Cardiac muscle cell (in vitro differentiated cells and primary cell): ENCODE data around the gene ZNF580. TPM values are rescaled to one million over a fixed set of nuclear protein-coding genes. Genes with fewer than 3 reads are reported as not detected.

Experiments used
- DNase-seq, 2 donors: peaks; one replicate each; pipeline versions ENCODE4 v3.0.0 to v3.0.0-alpha.2; 2010 to 2017; ENCODE audit warnings: low read depth in 1 of 2, low spot score in 1 of 2
- H3K27ac ChIP-seq: fragments of 200-600 bp; sonication (generic); 2 replicates; pipeline ENCODE4 v1.5.1; 2016
- H3K27me3 ChIP-seq: fragments of 200-600 bp; sonication (generic); 2 replicates; pipeline ENCODE4 v1.6.0; 2016; ENCODE audit warnings: control low read depth
- H3K36me3 ChIP-seq: fragments of 200-600 bp; sonication (generic); 2 replicates; pipeline ENCODE4 v1.5.1; 2016; ENCODE audit warnings: control low read depth
- H3K4me1 ChIP-seq: fragments of 200-600 bp; sonication (generic); 2 replicates; pipeline ENCODE4 v1.8.1; 2017; ENCODE audit warnings: low read depth, mild to moderate bottlenecking, mixed run types
- H3K4me3 ChIP-seq: fragments of 200-600 bp; sonication (generic); 2 replicates; pipeline ENCODE4 v1.5.1; 2016; ENCODE audit warnings: mild to moderate bottlenecking
- H3K9me3 ChIP-seq: fragments of 200-600 bp; sonication (generic); 2 replicates; pipeline ENCODE4 v1.5.1; 2017; ENCODE audit warnings: low read depth, mild to moderate bottlenecking, control low read depth
- polyA plus RNA-seq: library from polyadenylated mRNA; unstranded; fragments of >200 nt; fragmentation: Nextera tagmentation; extraction: Ambion mirVana; gene quantifications from 2 replicates; pipeline ENCODE4 v1.2.1, GENCODE V29; 2016
- total RNA-seq: library from RNA; depleted of rRNA; stranded (reverse); fragments of >200 nt; gene quantifications from 2 replicates; pipeline ENCODE4 v1.2.3, GENCODE V29; 2016
- TF ChIP-seq, protein P1 (sequence below): IDR thresholded peaks from 2 replicates; pipeline ENCODE4 v1.5.1; 2012; ENCODE audit warnings: low read depth, mild to moderate bottlenecking, low read length

Gene ZNF580
- total and polyA plus RNA-seq, 2 experiments from 2014 or later = 78.4 to 124 TPM

DNA sequence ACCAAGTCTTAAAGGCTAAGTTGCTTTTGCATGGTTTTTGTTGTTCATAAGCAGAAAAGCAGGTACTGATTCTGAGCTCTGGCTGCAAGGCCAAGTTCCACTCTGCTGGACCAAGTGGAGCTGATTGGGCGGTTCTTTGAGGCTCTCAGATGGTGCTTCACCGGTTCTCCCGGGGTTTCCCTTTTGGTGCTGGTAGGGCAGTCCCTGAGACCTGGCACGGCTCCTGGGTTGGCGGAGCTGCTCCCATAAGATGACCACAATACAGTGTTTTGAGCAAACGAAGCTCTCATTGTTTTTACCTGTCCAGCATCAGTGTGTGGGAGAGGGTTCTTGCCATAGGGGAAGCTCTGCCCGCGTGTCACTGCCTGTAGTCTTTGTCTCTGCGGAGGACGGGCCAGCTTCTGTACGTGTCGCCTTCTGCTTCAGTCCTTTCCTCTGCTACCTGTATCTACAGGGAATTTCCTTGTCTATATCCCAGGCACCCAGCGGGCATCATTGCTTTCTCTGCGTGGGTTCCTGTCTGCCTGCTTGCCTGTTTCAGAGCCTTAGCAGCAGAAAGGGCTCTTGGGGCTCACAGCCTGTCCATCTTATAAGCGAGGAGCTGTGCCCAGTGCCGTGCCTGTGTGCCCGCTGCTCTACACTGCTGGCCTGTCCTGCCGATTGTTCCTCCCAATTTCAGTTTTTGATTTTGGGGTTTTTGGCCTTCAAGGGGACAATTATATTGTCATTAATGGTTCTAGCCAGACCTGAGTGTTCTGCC lies 16.4 kb downstream of the ZNF580 start:
- peak in 1 of 2 donors; percentile 13 for DNase-seq
- Histone ChIP-seq H3K9me3 (no peaks in the 10 kb centered on the region), H3K36me3 (peaks cover 5% of the 10 kb centered on the region), H3K4me3 (no peak overlapping the region), H3K27ac (no peak overlapping the region), H3K4me1 (peaks cover 13% of the 10 kb centered on the region), H3K27me3 (no peaks in the 10 kb centered on the region)
- TF ChIP-seq, protein P1, sequence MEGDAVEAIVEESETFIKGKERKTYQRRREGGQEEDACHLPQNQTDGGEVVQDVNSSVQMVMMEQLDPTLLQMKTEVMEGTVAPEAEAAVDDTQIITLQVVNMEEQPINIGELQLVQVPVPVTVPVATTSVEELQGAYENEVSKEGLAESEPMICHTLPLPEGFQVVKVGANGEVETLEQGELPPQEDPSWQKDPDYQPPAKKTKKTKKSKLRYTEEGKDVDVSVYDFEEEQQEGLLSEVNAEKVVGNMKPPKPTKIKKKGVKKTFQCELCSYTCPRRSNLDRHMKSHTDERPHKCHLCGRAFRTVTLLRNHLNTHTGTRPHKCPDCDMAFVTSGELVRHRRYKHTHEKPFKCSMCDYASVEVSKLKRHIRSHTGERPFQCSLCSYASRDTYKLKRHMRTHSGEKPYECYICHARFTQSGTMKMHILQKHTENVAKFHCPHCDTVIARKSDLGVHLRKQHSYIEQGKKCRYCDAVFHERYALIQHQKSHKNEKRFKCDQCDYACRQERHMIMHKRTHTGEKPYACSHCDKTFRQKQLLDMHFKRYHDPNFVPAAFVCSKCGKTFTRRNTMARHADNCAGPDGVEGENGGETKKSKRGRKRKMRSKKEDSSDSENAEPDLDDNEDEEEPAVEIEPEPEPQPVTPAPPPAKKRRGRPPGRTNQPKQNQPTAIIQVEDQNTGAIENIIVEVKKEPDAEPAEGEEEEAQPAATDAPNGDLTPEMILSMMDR = no peak

DNA sequence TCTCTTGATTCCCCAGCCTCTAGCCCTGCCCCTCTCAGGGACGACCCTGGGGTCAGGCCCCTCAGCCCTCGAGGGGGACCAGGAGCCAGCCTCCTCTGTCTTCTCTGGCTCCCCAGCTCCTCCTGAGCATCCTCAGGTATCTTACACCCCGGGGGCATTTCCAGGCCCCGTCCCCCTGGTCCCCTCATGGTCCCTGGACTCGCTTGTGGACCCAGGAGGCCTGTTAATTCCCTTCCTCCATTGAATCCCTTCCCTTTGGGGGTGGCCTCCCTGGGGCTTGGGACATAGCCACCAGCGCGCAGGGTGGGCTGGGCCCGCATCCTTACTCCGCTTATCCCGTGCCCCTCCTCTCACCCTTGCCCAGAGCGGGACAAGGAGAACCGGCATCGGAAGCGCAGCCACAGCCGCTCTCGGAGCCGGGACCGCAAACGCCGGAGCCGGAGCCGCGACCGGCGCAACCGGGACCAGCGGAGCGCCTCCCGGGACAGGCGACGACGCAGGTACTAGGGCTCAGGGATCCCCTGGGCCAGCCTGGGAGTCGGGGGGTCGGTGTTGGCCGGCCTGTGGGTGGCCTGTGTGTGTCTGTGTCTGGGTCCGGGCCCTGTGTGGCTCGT lies 18.2 kb downstream of the ZNF580 start:
- Histone ChIP-seq H3K27ac (no peak overlapping the region), H3K4me3 (no peak overlapping the region), H3K4me1 (peaks cover 13% of the 10 kb centered on the region), H3K36me3 (peaks cover 22% of the 10 kb centered on the region), H3K9me3 (no peaks in the 10 kb centered on the region), H3K27me3 (no peaks in the 10 kb centered on the region)
- TF ChIP-seq, protein P1 = no peak
- no peak for DNase-seq

DNA sequence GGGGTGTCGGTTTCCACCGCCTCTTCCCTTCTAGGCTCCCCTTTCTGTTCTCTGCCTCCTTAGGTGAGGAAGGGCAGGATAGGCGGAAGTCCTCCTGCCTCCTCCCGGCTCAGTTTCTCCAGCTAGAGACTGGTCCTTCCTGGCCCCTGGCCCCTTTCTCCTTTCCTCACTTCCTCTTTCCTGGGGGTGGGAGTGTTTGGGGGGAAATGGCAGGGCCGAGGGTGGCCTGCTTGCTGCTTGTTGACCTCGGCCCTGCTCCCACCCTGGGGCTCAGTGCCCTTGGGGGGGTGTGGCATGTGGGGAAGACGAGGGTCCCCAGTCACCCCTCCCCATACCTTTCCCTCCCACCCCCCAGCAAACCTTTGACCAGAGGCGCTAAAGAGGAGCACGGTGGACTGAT lies 19.0 kb downstream of the ZNF580 start:
- Histone ChIP-seq H3K9me3 (no peaks in the 10 kb centered on the region), H3K27me3 (no peaks in the 10 kb centered on the region), H3K27ac (no peak overlapping the region), H3K4me1 (peaks cover 13% of the 10 kb centered on the region), H3K36me3 (peaks cover 28% of the 10 kb centered on the region), H3K4me3 (no peak overlapping the region)
- TF ChIP-seq, protein P1 = no peak
- DNase-seq = no peak

DNA sequence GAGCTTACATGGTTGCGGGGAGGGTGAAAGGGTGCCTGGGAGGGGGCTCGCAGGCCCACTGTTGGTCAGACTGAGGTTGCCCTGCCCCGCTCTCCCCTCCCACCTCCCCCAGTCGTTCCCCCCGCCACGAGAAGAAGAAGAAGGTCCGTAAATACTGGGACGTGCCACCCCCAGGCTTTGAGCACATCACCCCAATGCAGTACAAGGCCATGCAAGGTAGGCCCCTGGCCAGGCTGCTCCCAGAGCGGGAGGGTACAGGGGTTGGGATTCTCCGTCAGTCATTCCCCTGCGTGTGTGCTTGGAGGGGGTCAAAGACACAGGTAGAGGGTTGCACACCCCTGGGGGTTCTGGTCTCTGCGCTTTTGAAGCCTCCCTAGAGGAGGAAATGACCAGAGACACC lies 19.6 kb downstream of the ZNF580 start:
- Histone ChIP-seq H3K27ac (no peak overlapping the region), H3K4me3 (no peak overlapping the region), H3K36me3 (peaks cover 28% of the 10 kb centered on the region), H3K4me1 (peaks cover 13% of the 10 kb centered on the region), H3K27me3 (no peaks in the 10 kb centered on the region), H3K9me3 (no peaks in the 10 kb centered on the region)
- TF ChIP-seq, protein P1 = no peak
- no peak for DNase-seq

DNA sequence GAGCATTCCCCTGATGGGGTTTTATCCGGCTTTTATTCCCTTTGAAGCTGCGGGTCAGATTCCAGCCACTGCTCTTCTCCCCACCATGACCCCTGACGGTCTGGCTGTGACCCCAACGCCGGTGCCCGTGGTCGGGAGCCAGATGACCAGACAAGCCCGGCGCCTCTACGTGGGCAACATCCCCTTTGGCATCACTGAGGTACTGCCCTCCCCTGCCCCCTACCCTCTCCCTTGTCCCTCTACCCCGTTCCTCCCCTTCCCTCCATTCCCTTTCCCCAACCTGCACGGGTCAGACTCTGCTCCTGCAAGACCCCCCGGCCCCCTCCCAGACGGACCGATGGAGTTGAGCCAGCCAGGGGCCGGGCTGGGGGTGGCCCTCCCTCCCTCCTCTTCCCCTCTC lies 20.2 kb downstream of the ZNF580 start:
- H3K27me3 ChIP-seq = no peaks in the 10 kb centered on the region
- no peak overlapping the region for H3K27ac ChIP-seq
- H3K4me1 ChIP-seq = peaks cover 11% of the 10 kb centered on the region
- no peak for DNase-seq
- TF ChIP-seq, protein P1 = no peak
- peaks cover 30% of the 10 kb centered on the region for H3K36me3 ChIP-seq
- no peaks in the 10 kb centered on the region for H3K9me3 ChIP-seq
- no peak overlapping the region for H3K4me3 ChIP-seq
